ENCODE measurements around the gene EFNB1. TPM values are rescaled to one million over a fixed set of nuclear protein-coding genes. Genes with fewer than 3 reads are reported as not detected.

Gene EFNB1
- total and polyA plus RNA-seq, 2 experiments from 2014 or later, result 1.3 to 2.7 TPM

DNA sequence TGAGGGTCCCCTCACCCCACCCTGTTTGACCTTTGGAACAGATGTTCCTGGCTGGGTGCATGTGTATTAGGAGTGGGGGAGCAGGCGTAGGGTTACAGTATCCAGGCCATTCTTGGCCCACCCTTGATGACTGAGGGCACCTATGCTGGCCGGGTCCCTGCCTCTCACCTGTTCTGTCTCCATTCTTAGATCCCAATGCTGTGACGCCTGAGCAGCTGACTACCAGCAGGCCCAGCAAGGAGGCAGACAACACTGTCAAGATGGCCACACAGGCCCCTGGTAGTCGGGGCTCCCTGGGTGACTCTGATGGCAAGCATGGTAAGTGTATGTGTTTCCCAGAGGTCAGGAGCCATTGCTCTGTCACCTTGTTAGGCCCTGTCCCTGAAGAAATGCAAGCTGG is 10.9 kb downstream of the EFNB1 start:
- Mint-ChIP-seq H3K27ac (no peak overlapping the region), H3K36me3 (ENCODE audit: low read depth) (peaks cover 3% of the 10 kb centered on the region; the same call in 2 of the 3 replicates), H3K27me3 (ENCODE audit: insufficient read depth, low read depth, poor library complexity) (peaks cover 3% of the 10 kb centered on the region), H3K4me3 (no peak overlapping the region), H3K9me3 (no peaks in the 10 kb centered on the region; the same call in 2 of the 3 replicates), H3K4me1 (peaks cover 9% of the 10 kb centered on the region)
- H4K20me1 ChIP-seq (replicated peaks; ENCODE audit: insufficient read depth), result no peaks in the 10 kb centered on the region
- no peak overlapping the region for H3K4me2 ChIP-seq
- H3K27me3 ChIP-seq (ENCODE audit: insufficient read depth), result peaks cover 14% of the 10 kb centered on the region
- H3K4me3 ChIP-seq, result no peak overlapping the region
- no peak for ATAC-seq
- no peak for TF ChIP-seq STAT1 (IDR thresholded peaks at IDR 0.05; ENCODE audit: unreplicated experiment)
- TF ChIP-seq EZH2 (IDR thresholded peaks at IDR 0.05; ENCODE audit: low read depth, unreplicated experiment), result no peak
- TF ChIP-seq, protein P1, sequence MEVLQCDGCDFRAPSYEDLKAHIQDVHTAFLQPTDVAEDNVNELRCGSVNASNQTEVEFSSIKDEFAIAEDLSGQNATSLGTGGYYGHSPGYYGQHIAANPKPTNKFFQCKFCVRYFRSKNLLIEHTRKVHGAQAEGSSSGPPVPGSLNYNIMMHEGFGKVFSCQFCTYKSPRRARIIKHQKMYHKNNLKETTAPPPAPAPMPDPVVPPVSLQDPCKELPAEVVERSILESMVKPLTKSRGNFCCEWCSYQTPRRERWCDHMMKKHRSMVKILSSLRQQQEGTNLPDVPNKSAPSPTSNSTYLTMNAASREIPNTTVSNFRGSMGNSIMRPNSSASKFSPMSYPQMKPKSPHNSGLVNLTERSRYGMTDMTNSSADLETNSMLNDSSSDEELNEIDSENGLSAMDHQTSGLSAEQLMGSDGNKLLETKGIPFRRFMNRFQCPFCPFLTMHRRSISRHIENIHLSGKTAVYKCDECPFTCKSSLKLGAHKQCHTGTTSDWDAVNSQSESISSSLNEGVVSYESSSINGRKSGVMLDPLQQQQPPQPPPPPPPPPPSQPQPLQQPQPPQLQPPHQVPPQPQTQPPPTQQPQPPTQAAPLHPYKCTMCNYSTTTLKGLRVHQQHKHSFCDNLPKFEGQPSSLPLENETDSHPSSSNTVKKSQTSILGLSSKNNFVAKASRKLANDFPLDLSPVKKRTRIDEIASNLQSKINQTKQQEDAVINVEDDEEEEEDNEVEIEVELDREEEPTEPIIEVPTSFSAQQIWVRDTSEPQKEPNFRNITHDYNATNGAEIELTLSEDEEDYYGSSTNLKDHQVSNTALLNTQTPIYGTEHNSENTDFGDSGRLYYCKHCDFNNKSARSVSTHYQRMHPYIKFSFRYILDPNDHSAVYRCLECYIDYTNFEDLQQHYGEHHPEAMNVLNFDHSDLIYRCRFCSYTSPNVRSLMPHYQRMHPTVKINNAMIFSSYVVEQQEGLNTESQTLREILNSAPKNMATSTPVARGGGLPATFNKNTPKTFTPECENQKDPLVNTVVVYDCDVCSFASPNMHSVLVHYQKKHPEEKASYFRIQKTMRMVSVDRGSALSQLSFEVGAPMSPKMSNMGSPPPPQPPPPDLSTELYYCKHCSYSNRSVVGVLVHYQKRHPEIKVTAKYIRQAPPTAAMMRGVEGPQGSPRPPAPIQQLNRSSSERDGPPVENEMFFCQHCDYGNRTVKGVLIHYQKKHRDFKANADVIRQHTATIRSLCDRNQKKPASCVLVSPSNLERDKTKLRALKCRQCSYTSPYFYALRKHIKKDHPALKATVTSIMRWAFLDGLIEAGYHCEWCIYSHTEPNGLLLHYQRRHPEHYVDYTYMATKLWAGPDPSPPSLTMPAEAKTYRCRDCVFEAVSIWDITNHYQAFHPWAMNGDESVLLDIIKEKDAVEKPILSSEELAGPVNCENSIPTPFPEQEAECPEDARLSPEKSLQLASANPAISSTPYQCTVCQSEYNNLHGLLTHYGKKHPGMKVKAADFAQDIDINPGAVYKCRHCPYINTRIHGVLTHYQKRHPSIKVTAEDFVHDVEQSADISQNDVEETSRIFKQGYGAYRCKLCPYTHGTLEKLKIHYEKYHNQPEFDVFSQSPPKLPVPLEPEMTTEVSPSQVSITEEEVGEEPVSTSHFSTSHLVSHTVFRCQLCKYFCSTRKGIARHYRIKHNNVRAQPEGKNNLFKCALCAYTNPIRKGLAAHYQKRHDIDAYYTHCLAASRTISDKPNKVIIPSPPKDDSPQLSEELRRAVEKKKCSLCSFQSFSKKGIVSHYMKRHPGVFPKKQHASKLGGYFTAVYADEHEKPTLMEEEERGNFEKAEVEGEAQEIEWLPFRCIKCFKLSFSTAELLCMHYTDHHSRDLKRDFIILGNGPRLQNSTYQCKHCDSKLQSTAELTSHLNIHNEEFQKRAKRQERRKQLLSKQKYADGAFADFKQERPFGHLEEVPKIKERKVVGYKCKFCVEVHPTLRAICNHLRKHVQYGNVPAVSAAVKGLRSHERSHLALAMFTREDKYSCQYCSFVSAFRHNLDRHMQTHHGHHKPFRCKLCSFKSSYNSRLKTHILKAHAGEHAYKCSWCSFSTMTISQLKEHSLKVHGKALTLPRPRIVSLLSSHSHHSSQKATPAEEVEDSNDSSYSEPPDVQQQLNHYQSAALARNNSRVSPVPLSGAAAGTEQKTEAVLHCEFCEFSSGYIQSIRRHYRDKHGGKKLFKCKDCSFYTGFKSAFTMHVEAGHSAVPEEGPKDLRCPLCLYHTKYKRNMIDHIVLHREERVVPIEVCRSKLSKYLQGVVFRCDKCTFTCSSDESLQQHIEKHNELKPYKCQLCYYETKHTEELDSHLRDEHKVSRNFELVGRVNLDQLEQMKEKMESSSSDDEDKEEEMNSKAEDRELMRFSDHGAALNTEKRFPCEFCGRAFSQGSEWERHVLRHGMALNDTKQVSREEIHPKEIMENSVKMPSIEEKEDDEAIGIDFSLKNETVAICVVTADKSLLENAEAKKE (CRISPR knock-in tag; IDR thresholded peaks at IDR 0.05), result no peak
- no peak for TF ChIP-seq CREB1 (CRISPR knock-in tag; IDR thresholded peaks at IDR 0.05; ENCODE audit: low read depth)
- TF ChIP-seq ZNF114 (CRISPR knock-in tag; IDR thresholded peaks at IDR 0.05), result no peak
- TF ChIP-seq EZH2phosphoT487 (IDR thresholded peaks at IDR 0.05; ENCODE audit: unreplicated experiment), result no peak
- no peak for TF ChIP-seq ZNF331 (CRISPR knock-in tag; IDR thresholded peaks at IDR 0.05; ENCODE audit: low read depth)
- H3K27ac ChIP-seq (ENCODE audit: low read depth), result no peak overlapping the region
- no peaks in the 10 kb centered on the region for H3K4me1 ChIP-seq (ENCODE audit: insufficient read depth)
- no peaks in the 10 kb centered on the region for H3K9me2 ChIP-seq (ENCODE audit: insufficient read depth)
- no peaks in the 10 kb centered on the region for H3K36me3 ChIP-seq (ENCODE audit: insufficient read depth)
- H2AFZ ChIP-seq, result no peak overlapping the region
- no peaks in the 10 kb centered on the region for H3F3A ChIP-seq (replicated peaks; ENCODE audit: low read depth)
- H3K79me2 ChIP-seq (replicated peaks; ENCODE audit: insufficient read depth), result no peaks in the 10 kb centered on the region
- DNase-seq (ENCODE audit: low spot score), result no peak

Data from GM23338 (cell line).